GM12878 (cell line): ENCODE data around the gene NKX1-2. TPM values are rescaled to one million over a fixed set of nuclear protein-coding genes. Genes with fewer than 3 reads are reported as not detected.

Source experiments
- ATAC-seq: fragments of 200-7000 bp; cut with Tn5 transposase; 3 replicates; pipeline ENCODE4 v1.9.1; 2020; ENCODE audit warnings: mild to moderate bottlenecking, moderate library complexity
- BruUV-seq: library from RNA; stranded (reverse); fragments of 400-500 nt; replicated peaks from 2 replicates; lab custom pipeline; 2021; lab: Mats Ljungman, UMichigan
- CTCF ChIA-PET: fragments of 300-600 bp; sonication (Branson Sonifier 250); formaldehyde crosslinking; extraction: SDS; loops from one replicate; lab custom pipeline; 2021; ENCODE audit warnings: inconsistent platforms; lab: Yijun Ruan, JAX
- POLR2A ChIA-PET: fragments of 350-600 bp; formaldehyde crosslinking; extraction: SDS; loops from one replicate; lab custom pipeline; 2021; ENCODE audit warnings: inconsistent platforms; lab: Charles Lee
- RAD21 ChIA-PET: fragments of 300-600 bp; sonication (Branson Sonifier 250); formaldehyde crosslinking; loops from one replicate; lab custom pipeline; 2023; ENCODE audit warnings: antibody characterized with exemption; ENCODE audit not compliant: unreplicated experiment; lab: Charles Lee
- SMC1A ChIA-PET: fragments of 300-600 bp; sonication (Branson Sonifier 250); formaldehyde crosslinking; loops from one replicate; lab custom pipeline; 2023; ENCODE audit not compliant: unreplicated experiment, uncharacterized antibody; lab: Charles Lee
- DNase-seq: peaks from one replicate; pipeline ENCODE4 v3.0.0-alpha.2; 2011; ENCODE audit warnings: low read depth, low spot score
- FAIRE-seq: peaks from 3 replicates; lab custom pipeline; 2011; peaks lifted over from hg19 to GRCh38; lab: Jason Lieb, UNC
- H2AFZ ChIP-seq: 2 replicates; pipeline ENCODE4 v1.6.0; 2011; ENCODE audit warnings: low read depth, low read length, control low read depth; ENCODE audit not compliant: control insufficient read depth
- H3K27ac ChIP-seq: 2 replicates; pipeline ENCODE4 v1.5.1; 2011; ENCODE audit warnings: control low read depth; ENCODE audit not compliant: control insufficient read depth, insufficient read depth
- H3K27me3 ChIP-seq, 2 experiments: replicated peaks in 1 of 2; 2 replicates each; pipeline versions ENCODE4 v1.6.0 to v1.6.1; 2011; ENCODE audit warnings: low read length in 1 of 2; ENCODE audit not compliant: control insufficient read depth in 2 of 2, insufficient read depth in 2 of 2
- H3K36me3 ChIP-seq, 2 experiments: 2 replicates each; pipeline ENCODE4 v1.5.1; 2011; ENCODE audit warnings: low read length in 1 of 2; ENCODE audit not compliant: control insufficient read depth in 2 of 2, insufficient read depth in 2 of 2
- H3K4me1 ChIP-seq: 2 replicates; pipeline ENCODE4 v1.6.1; 2011; ENCODE audit warnings: mild to moderate bottlenecking, low read length, moderate library complexity, mixed read lengths; ENCODE audit not compliant: control insufficient read depth, insufficient read depth
- H3K4me2 ChIP-seq: 2 replicates; pipeline ENCODE4 v1.6.0; 2011; ENCODE audit warnings: control low read depth; ENCODE audit not compliant: control insufficient read depth, insufficient read depth
- H3K4me3 ChIP-seq: fragments of 200-600 bp; sonication (generic); 2 replicates; pipeline ENCODE4 v1.5.1; 2016
- H3K79me2 ChIP-seq: 2 replicates; pipeline ENCODE4 v1.6.0; 2011; ENCODE audit warnings: low read length; ENCODE audit not compliant: control insufficient read depth, insufficient read depth
- H3K9ac ChIP-seq: 2 replicates; pipeline ENCODE4 v1.8.0; 2011; ENCODE audit warnings: low read length, control low read depth, mixed read lengths; ENCODE audit not compliant: control insufficient read depth, insufficient read depth
- H3K9me3 ChIP-seq: replicated peaks from 3 replicates; pipeline ENCODE4 v1.5.1; 2011; ENCODE audit warnings: mild to moderate bottlenecking, low read length; ENCODE audit not compliant: control insufficient read depth, insufficient read depth
- H4K20me1 ChIP-seq: 2 replicates; pipeline ENCODE4 v1.6.0; 2011; ENCODE audit not compliant: control insufficient read depth, insufficient read depth
- CEBPZ ChIP-seq: fragments of 150-350 bp; IDR thresholded peaks from 2 replicates; pipeline ENCODE4 v1.6.1; 2016; ENCODE audit warnings: low read depth, low read length
- ETV6 ChIP-seq, 2 experiments: fragments of 450-650 bp in 1 of 2; IDR thresholded peaks in 1 of 2; conservative IDR thresholded peaks in 1 of 2; 2 replicates each; pipeline ENCODE4 v1.6.1; 2014; ENCODE audit warnings: antibody characterized with exemption in 1 of 2, borderline replicate concordance in 1 of 2, low read depth in 1 of 2, mild to moderate bottlenecking in 1 of 2, moderate library complexity in 1 of 2
- HDAC2 ChIP-seq: fragments of 200-600 bp; sonication (generic); IDR thresholded peaks from 2 replicates; pipeline ENCODE4 v1.6.1; 2017
- HSF1 ChIP-seq: fragments of 150-350 bp; IDR thresholded peaks from 2 replicates; pipeline ENCODE4 v1.6.1; 2014; ENCODE audit warnings: mild to moderate bottlenecking, low read depth, low read length
- PAX8 ChIP-seq: fragments of 450-650 bp; IDR thresholded peaks from 2 replicates; pipeline ENCODE4 v1.6.1; 2017; ENCODE audit warnings: mild to moderate bottlenecking, moderate library complexity
- POLR2AphosphoS2 ChIP-seq: IDR thresholded peaks from 2 replicates; pipeline ENCODE4 v1.6.1; 2011; ENCODE audit warnings: low read depth, mild to moderate bottlenecking, low read length, improper control_type of control experiment, moderate library complexity
- SIN3A ChIP-seq: IDR thresholded peaks from 2 replicates; pipeline ENCODE4 v1.6.1; 2012; ENCODE audit warnings: low read depth, low read length, improper control_type of control experiment
- SIX5 ChIP-seq: IDR thresholded peaks from 2 replicates; pipeline ENCODE4 v1.6.1; 2011; ENCODE audit warnings: mild to moderate bottlenecking, low read depth, low read length, moderate library complexity; ENCODE audit not compliant: severe bottlenecking
- ZZZ3 ChIP-seq: IDR thresholded peaks from 2 replicates; pipeline ENCODE4 v1.6.1; 2011; ENCODE audit warnings: low read depth; ENCODE audit not compliant: control insufficient read depth, insufficient read length
- WGBS: methylation state at CpG from one replicate; pipeline ENCODE4 v1.1.6; 2016; ENCODE audit warnings: low lambda C conversion rate; ENCODE audit not compliant: insufficient replicate concordance, insufficient coverage; ENCODE audit errors: missing lambda C conversion rate; 5-methylcytosine and 5-hydroxymethylcytosine counted together
- in situ Hi-C: fragments of 300-500 bp; cut with MboI; formaldehyde crosslinking; loops from 9 replicates; pipeline ENCODE4 v1.14.3; 2018; ENCODE audit warnings: mixed read lengths
- intact Hi-C: fragments of 100-400 bp; cut with micrococcal nuclease; formaldehyde crosslinking; loops from one replicate; pipeline ENCODE4 v1.14.2; 2022; ENCODE audit not compliant: unreplicated experiment
- polyA plus RNA-seq, 11 experiments: library from polyadenylated mRNA; depleted of rRNA in 4 of 11; unstranded in 6 of 11; stranded (reverse) in 5 of 11; fragments of >200 nt; fragmentation: Nextera tagmentation in 4 of 11; fragmentation: Illumina TruSeq in 1 of 11; extraction: Ambion mirVana in 4 of 11; extraction: Trizol in 1 of 11; gene quantifications; 1 replicate in 1 of 11; 2 replicates in 10 of 11; pipeline versions ENCODE4 v1.2.1 to v1.2.3, GENCODE V29; 2011 to 2016; ENCODE audit warnings: inconsistent platforms in 2 of 11, missing spikeins in 2 of 11, low read depth in 1 of 11
- total RNA-seq, 4 experiments: library from RNA; depleted of rRNA in 3 of 4; stranded (reverse); fragments of >200 nt in 3 of 4; fragmentation: Illumina TruSeq in 1 of 4; extraction: Trizol in 1 of 4; gene quantifications; 2 replicates each; pipeline versions ENCODE4 v1.2.1 to v1.2.3, GENCODE V29; 2013 to 2021
- TF ChIP-seq, protein P1 (sequence below): fragments of 450-650 bp; IDR thresholded peaks from 2 replicates; pipeline ENCODE4 v1.6.1; 2017; ENCODE audit warnings: mild to moderate bottlenecking, moderate library complexity
- TF ChIP-seq, protein P2 (sequence below): IDR thresholded peaks from 2 replicates; pipeline ENCODE4 v1.6.1; 2012; ENCODE audit warnings: mild to moderate bottlenecking, low read depth, low read length

The NKX1-2 gene
- total and polyA plus RNA-seq, 10 of the 15 experiments (the other 5 are each of a cell fraction or from before 2014, with no cell fraction given): not detected

GRCh38 chr10:124422742-124423141, 27.1 kb downstream of the NKX1-2 start:
- WGBS: 41% methylated on average over 12 of the region's 12 CpGs
- CTCF ChIA-PET: no interaction called here
- Histone ChIP-seq H3K4me1 (no peaks in the 10 kb centered on the region), H3K79me2 (no peaks in the 10 kb centered on the region), H3K4me2 (no peak overlapping the region), H3K27ac (no peak overlapping the region), H2AFZ (no peak overlapping the region), H3K9ac (no peak overlapping the region), H3K9me3 (no peaks in the 10 kb centered on the region; the same call in 2 of the 3 replicates), H3K36me3 (no peaks in the 10 kb centered on the region), H3K4me3 (no peak overlapping the region), H4K20me1 (no peaks in the 10 kb centered on the region), H3K27me3 (0 out of 4 replicates have a peak, but pooled peaks cover 0 to 6% of the 10 kb centered on the region in 2 experiments)
- in situ Hi-C loops: no loop called here
- SMC1A ChIA-PET: no interaction called here
- DNase-seq (no peak), FAIRE-seq (no peak), ATAC-seq (no peak)
- RAD21 ChIA-PET: no interaction called here
- no TSS peak for BruUV-seq
- intact Hi-C loops: no loop called here
- POLR2A ChIA-PET: no interaction called here
- TF ChIP-seq, protein P1, sequence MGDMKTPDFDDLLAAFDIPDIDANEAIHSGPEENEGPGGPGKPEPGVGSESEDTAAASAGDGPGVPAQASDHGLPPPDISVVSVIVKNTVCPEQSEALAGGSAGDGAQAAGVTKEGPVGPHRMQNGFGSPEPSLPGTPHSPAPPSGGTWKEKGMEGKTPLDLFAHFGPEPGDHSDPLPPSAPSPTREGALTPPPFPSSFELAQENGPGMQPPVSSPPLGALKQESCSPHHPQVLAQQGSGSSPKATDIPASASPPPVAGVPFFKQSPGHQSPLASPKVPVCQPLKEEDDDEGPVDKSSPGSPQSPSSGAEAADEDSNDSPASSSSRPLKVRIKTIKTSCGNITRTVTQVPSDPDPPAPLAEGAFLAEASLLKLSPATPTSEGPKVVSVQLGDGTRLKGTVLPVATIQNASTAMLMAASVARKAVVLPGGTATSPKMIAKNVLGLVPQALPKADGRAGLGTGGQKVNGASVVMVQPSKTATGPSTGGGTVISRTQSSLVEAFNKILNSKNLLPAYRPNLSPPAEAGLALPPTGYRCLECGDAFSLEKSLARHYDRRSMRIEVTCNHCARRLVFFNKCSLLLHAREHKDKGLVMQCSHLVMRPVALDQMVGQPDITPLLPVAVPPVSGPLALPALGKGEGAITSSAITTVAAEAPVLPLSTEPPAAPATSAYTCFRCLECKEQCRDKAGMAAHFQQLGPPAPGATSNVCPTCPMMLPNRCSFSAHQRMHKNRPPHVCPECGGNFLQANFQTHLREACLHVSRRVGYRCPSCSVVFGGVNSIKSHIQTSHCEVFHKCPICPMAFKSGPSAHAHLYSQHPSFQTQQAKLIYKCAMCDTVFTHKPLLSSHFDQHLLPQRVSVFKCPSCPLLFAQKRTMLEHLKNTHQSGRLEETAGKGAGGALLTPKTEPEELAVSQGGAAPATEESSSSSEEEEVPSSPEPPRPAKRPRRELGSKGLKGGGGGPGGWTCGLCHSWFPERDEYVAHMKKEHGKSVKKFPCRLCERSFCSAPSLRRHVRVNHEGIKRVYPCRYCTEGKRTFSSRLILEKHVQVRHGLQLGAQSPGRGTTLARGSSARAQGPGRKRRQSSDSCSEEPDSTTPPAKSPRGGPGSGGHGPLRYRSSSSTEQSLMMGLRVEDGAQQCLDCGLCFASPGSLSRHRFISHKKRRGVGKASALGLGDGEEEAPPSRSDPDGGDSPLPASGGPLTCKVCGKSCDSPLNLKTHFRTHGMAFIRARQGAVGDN: no peak
- no peak for TF ChIP-seq ETV6 (conservative IDR thresholded peaks at IDR 0.05 in 1 of 2, IDR thresholded peaks at IDR 0.05 in 1 of 2; ENCODE audit: borderline replicate concordance in 1 of 2, low read depth in 1 of 2)
- TF ChIP-seq, protein P2, sequence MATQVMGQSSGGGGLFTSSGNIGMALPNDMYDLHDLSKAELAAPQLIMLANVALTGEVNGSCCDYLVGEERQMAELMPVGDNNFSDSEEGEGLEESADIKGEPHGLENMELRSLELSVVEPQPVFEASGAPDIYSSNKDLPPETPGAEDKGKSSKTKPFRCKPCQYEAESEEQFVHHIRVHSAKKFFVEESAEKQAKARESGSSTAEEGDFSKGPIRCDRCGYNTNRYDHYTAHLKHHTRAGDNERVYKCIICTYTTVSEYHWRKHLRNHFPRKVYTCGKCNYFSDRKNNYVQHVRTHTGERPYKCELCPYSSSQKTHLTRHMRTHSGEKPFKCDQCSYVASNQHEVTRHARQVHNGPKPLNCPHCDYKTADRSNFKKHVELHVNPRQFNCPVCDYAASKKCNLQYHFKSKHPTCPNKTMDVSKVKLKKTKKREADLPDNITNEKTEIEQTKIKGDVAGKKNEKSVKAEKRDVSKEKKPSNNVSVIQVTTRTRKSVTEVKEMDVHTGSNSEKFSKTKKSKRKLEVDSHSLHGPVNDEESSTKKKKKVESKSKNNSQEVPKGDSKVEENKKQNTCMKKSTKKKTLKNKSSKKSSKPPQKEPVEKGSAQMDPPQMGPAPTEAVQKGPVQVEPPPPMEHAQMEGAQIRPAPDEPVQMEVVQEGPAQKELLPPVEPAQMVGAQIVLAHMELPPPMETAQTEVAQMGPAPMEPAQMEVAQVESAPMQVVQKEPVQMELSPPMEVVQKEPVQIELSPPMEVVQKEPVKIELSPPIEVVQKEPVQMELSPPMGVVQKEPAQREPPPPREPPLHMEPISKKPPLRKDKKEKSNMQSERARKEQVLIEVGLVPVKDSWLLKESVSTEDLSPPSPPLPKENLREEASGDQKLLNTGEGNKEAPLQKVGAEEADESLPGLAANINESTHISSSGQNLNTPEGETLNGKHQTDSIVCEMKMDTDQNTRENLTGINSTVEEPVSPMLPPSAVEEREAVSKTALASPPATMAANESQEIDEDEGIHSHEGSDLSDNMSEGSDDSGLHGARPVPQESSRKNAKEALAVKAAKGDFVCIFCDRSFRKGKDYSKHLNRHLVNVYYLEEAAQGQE: no peak
- TF ChIP-seq CEBPZ: no peak
- no peak for TF ChIP-seq SIN3A
- no peak for TF ChIP-seq POLR2AphosphoS2
- no peak for TF ChIP-seq HSF1
- TF ChIP-seq ZZZ3: no peak
- TF ChIP-seq HDAC2: no peak
- TF ChIP-seq SIX5: no peak
- TF ChIP-seq PAX8: no peak
